GM18498 (cell line): ENCODE data around the gene TAF11L8.
"Not testable (repeated sequence)": the region's sequence is repeated elsewhere in the genome, so short reads cannot be mapped to it uniquely, and the experiment has no call there.

Source experiments
- ATAC-seq: cut with Tn5 transposase; IDR thresholded peaks from one replicate; pipeline ENCODE4 v1.9.1; 2021; ENCODE audit warnings: mild to moderate bottlenecking, moderate library complexity; ENCODE audit not compliant: unreplicated experiment

TAF11L8 gene

DNA sequence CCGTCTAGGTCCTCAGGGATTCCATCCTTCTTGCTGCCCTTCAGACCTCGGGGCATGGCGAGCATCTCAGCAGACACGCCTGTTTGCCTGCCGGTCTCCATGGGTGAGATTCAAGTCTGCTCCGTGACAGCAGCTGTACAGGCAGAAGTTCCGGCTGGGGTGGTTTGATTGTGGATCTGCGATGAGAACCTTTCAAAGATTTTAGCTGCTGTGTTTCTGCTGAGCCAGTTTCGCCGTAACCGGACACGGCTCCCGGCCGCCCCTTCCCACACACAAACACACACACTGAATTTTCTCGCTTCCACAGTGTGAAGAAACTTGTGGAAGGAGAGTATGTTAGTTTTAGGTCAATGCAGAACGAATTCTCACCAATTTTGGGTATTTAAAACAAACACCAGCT is at the start of gene TAF11L8:
TAF11L8 (minus strand) TSS at position 101 of the 400 bp plus-strand sequence.
- ATAC-seq: not testable (repeated sequence)

GRCh38 chr5:17634160-17634559 is 43.4 kb upstream of the TAF11L8 start, which contains the start of gene TAF11L14:
TAF11L14 (plus strand) TSS chr5:17634460.
- ATAC-seq: no peak

GRCh38 chr5:17631788-17632187 is 41.0 kb upstream of the TAF11L8 start, which contains the start of gene TAF11L13:
TAF11L13 (plus strand) TSS chr5:17632088.
- ATAC-seq: not testable (repeated sequence)

DNA sequence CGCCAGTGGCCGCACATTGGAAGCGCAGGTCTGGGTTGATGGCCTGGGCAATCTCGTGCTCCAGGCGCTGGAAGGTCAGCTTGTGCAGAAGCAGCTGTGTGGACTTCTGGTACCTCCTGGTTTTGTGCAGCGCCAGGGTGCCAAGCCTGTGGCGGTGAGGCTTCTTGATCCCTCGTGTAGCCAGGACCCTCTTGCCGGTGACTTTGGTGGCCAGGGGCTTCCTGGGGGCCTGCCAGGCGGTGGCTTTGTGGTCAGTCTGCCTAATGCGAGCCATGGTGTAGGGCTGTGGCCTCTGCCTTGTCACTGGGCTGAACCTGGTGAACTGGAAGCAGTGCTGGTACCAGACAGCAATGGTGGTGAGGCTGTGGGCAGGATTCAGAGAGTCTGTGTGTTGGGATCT is 34.9 kb upstream of the TAF11L8 start:
- ATAC-seq: no peak

GRCh38 chr5:17620627-17621026 is 29.9 kb upstream of the TAF11L8 start:
- ATAC-seq: no peak

DNA sequence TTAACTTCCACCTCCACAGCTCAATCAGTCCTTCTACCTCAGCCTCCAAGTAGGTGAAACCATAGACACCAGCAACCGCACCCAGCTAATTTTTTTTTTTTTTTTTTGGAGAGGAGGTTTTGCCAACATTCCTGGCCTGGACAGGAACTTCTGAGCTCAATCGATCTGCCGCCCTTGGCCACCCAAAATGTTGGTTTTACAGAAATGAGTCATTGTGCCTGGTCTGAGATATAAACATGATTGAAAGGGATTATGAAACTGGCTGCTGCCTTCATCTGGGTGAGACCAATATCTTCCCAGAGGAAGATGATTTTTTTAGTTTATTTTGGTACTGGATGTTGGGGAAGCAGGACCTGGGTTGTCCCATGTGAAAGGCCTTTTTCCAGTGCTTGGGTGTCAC is 28.6 kb upstream of the TAF11L8 start:
- no peak for ATAC-seq

DNA sequence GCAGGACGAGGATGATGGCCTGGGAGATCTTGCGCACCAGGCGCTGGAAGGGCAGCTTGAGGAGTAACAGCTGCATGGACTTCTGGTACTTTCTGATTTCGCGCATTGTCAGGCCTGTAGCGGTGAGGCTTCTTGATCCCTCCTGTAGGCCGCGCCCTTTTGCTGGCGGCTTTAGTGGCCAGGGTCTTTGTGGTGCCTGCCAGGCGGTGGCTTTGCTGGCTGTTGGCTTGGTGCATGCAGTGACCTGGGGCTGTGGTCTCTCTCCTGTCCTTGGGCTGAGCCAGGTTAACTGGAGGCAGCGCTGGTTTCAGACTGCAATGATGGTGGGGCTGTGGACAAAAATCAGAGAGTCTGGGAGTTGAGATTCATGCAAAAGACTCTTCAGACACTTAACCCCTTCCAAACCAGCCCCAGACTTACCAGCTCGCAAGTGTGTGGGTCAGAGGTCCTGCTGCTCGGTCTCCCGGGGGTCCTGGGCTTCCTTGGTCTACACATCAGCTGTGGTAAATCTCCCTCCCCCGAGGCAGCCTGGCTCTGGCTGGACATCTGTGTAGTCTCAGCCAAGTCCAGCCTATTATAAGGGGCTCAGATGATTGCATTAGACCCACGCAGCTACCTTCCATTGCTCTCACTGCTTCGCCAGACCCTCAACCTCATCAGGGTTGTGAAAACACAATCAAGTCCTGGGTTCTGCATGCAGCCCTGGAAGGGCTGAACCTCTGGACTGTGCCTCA is 24.3 kb upstream of the TAF11L8 start:
- ATAC-seq: no peak

- not testable (repeated sequence) for ATAC-seq
Observed at GRCh38 chr5:17610092-17610491, 19.3 kb upstream of the TAF11L8 start, which contains the start of gene TAF11L12. TAF11L12 (plus strand) TSS chr5:17610392.

- ATAC-seq: not testable (repeated sequence)
Observed at GRCh38 chr5:17607461-17607860, 16.7 kb upstream of the TAF11L8 start.

DNA sequence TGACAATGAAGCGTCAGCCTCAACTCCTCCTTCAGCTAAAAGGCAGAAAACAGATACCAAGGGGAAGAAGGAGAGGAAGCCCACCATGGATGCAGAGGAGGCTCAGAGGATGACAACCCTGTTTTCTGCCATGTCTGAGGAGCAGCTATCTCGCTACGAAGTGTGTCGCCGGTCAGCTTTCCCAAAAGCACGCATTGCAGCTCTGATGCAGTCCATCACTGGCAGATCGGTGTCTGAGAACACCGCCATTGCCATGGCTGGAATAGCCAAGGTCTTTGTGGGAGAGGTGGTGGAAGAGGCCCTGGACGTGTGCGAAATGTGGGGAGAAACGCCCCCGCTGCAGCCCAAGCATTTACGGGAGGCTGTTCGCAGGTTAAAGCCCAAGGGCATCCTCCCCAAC is 14.2 kb upstream of the TAF11L8 start:
- ATAC-seq: no peak

DNA sequence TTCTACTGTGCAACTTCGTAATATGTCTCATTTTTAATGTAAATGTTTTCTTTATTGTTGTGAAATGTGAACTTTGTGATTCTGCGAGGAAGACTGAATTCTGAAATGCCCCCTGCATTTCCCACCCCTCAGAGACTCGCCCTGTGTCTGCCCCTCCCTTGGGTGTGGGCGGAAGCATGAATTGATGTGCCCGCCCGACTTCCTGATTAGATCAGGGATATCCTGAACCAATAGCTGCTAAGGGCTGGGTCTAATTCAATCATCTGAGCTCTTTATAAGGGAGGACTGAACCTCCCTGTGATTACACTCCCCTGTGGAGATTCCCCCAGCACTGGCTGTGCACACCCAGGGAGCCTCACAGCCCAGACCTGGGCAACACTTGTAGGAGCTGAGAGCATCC is 13.1 kb upstream of the TAF11L8 start, which contains the start of gene TAF11L11:
TAF11L11 (plus strand) TSS at position 304 of the 400 bp plus-strand sequence.
- ATAC-seq: not testable (repeated sequence)

DNA sequence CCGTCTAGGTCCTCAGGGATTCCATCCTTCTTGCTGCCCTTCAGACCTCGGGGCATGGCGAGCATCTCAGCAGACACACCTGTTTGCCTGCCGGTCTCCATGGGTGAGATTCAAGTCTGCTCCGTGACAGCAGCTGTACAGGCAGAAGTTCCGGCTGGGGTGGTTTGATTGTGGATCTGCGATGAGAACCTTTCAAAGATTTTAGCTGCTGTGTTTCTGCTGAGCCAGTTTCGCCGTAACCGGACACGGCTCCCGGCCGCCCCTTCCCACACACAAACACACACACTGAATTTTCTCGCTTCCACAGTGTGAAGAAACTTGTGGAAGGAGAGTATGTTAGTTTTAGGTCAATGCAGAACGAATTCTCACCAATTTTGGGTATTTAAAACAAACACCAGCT is 7.0 kb upstream of the TAF11L8 start, which contains the start of gene TAF11L10:
TAF11L10 (minus strand) TSS at position 101 of the 400 bp plus-strand sequence.
- not testable (repeated sequence) for ATAC-seq

DNA sequence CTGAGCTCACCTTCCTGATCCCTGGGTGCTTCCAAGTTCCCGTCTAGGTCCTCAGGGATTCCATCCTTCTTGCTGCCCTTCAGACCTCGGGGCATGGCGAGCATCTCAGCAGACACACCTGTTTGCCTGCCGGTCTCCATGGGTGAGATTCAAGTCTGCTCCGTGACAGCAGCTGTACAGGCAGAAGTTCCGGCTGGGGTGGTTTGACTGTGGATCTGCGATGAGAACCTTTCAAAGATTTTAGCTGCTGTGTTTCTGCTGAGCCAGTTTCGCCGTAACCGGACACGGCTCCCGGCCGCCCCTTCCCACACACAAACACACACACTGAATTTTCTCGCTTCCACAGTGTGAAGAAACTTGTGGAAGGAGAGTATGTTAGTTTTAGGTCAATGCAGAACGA is 3.5 kb upstream of the TAF11L8 start, which contains the start of gene TAF11L9:
TAF11L9 (minus strand) TSS at position 140 of the 400 bp plus-strand sequence.
- ATAC-seq: not testable (repeated sequence)

GRCh38 chr5:17585658-17586057 is 5.1 kb downstream of the TAF11L8 start, which contains the start of gene TAF11L7:
TAF11L7 (minus strand) TSS chr5:17585758.
- ATAC-seq: not testable (repeated sequence)
